ENCODE measurements around the gene CCDC85B.

The CCDC85B gene

DNA sequence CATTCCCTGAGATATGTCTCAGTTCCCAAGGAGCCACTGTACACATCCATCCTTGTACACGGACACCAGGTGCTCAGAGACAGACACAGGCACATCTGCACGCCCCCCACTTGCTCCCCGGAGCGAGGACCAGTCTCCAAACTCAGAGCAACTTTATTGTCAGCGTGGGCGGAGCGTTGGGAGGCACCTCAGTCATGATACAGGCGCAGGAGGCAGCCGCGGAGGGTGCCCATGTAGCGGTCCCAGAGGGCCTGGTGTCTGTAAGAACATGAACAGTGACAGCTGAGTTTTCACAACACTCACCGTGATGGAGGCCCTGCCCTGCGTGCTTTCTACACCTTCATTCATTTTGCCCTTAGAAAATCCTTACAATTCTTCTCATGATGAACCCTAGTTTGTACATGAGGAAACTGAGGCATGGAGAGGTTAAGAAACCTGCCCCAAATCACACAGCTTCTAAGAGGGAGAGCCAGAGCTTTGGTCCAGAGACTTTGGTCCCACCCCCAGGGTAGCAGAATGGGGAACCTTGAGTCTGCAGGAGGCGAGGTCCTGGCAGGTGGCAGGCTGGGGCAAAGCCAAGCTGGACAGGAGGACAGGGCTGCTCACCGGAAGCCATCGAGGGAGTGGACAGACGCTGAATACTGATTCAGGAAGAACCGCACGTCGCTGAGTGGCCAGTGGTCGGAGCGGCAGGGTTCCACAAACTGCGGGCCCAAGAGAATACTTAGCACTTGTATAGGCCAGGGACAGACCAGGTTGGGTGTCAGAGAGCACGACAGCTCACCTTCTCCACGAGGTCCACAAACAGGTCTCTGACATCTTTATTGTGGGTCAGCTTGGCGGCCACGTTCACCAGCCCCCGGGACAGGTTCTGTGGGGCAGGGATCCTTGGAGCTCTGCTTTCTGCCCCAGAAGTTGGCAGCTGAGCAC, 6.4 kb upstream of the CCDC85B start:
- ChIA-PET CTCF (interaction anchor here (0.7 to 19.3 kb wide), 58 partner anchors 8 to 271 kb away, joined by 3 to 535 read pairs (median 5); partner anchors contain the start of genes BANF1, CATSPER1, CCDC85B and CFL1), POLR2A (interaction anchor here (0.5 to 1.5 kb wide), 4 partner anchors 9 to 40 kb away, joined by 3 to 6 read pairs (median 5); no protein-coding TSS in a partner anchor)
- TF ChIP-seq, protein P1, sequence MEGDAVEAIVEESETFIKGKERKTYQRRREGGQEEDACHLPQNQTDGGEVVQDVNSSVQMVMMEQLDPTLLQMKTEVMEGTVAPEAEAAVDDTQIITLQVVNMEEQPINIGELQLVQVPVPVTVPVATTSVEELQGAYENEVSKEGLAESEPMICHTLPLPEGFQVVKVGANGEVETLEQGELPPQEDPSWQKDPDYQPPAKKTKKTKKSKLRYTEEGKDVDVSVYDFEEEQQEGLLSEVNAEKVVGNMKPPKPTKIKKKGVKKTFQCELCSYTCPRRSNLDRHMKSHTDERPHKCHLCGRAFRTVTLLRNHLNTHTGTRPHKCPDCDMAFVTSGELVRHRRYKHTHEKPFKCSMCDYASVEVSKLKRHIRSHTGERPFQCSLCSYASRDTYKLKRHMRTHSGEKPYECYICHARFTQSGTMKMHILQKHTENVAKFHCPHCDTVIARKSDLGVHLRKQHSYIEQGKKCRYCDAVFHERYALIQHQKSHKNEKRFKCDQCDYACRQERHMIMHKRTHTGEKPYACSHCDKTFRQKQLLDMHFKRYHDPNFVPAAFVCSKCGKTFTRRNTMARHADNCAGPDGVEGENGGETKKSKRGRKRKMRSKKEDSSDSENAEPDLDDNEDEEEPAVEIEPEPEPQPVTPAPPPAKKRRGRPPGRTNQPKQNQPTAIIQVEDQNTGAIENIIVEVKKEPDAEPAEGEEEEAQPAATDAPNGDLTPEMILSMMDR (IDR thresholded peaks at IDR 0.05; ENCODE audit: control extremely low read depth, extremely low read depth, low read depth, missing control alignments) = no peak
- DNase-seq (ENCODE audit: extremely low spot score) = no peak

DNA sequence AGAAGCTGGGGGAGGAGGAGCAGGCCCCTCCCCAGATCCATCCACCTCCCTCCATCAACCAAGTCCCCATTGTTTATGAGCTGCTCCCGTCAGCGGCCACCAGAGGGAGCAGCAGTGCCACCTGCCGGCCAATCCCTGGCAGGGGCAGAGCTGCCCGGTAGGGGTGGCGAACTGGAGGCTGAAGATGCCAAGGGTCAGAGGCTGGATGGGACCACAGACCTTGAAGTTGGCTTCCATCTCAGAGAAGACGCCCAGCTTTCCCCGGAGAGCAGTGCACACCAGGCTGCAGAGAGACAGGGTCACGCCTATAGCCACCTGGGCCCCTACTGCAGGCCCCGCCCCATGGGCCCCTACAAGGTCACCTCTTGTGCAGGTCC, 5.8 kb upstream of the CCDC85B start:
- DNase-seq (ENCODE audit: extremely low spot score) = peak; percentile 88
- TF ChIP-seq, protein P1 (IDR thresholded peaks at IDR 0.05; ENCODE audit: control extremely low read depth, extremely low read depth, low read depth, missing control alignments) = peak; percentile 100
- ChIA-PET POLR2A (interaction anchor here (0.6 to 1.5 kb wide), 4 partner anchors 9 to 116 kb away, joined by 3 to 5 read pairs (median 4); no protein-coding TSS in a partner anchor), CTCF (interaction anchor here (0.7 to 19.3 kb wide), 60 partner anchors 2 to 589 kb away, joined by 3 to 535 read pairs (median 5); partner anchors contain the start of genes BANF1, CATSPER1, CCDC85B and CFL1)

DNA sequence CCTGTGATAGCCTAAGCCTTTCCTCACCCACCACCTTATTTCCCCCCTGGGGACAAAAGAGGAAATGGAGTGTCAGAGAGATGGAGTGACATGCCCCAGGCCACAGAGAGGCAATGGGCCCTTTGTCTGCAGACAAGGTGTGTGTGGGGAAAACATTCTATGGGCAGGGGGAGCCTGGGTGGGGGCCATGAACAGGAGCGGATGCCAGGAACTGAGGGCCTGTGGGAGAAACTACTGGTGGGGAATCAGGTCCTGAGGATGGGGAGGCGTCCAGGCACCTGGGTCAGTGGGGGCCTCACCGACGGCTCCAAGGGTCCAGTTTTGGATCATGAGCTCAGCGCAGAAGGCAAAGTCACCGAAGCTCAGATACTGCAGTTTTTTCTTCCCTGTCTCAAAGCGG, 5.2 kb upstream of the CCDC85B start:
- TF ChIP-seq, protein P1 (IDR thresholded peaks at IDR 0.05; ENCODE audit: control extremely low read depth, extremely low read depth, low read depth, missing control alignments) = no peak
- POLR2A ChIA-PET = interaction anchor here (0.6 to 1.1 kb wide), 3 partner anchors 8 to 116 kb away, joined by 3 to 5 read pairs (median 3); no protein-coding TSS in a partner anchor
- no peak for DNase-seq (ENCODE audit: extremely low spot score)
- CTCF ChIA-PET = interaction anchor here (0.9 to 19.3 kb wide), 48 partner anchors 3 to 590 kb away, joined by 3 to 535 read pairs (median 6); partner anchors contain the start of genes BANF1, CATSPER1, CCDC85B and CFL1

DNA sequence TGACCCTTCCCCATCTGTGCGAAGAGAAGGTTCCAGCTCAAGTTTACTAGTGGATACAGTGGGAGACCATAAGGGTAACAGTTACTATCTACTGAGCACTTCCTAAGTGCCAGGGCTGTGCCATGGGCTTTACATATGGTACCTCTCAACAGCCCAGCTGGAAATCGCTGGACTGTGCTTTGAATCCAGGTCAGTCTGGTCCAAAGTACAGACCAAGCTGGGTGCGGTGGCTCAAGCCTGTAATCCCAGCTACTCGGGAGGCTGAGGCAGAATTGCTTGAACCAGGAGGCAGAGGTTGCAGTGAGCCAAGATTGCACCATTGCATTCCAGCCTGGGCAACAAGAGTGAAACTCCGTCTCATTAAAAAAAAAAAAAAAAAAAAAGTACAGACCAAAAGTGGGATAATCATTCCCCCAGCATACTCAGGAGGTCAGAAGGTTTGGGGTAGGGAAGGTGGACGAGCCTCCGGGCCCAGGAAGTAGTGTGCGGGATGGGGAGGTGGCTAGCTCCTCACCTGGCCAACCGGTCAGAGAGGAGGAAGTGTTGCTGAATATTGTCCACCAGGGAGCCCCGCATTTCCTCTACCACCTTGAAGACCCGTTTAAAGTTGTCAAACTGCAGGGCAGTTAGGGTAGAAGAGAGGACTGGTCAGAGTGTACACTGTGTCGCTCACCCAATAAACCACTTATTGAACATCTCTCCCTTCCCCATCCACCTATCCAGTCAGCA, 4.5 kb upstream of the CCDC85B start:
- ChIA-PET POLR2A (no interaction called here), CTCF (interaction anchor here (0.5 to 19.3 kb wide), 28 partner anchors 4 to 591 kb away, joined by 3 to 535 read pairs (median 13); partner anchors contain the start of genes CCDC85B, CFL1, CTSW and EFEMP2)
- no peak for DNase-seq (ENCODE audit: extremely low spot score)
- TF ChIP-seq, protein P1 (IDR thresholded peaks at IDR 0.05; ENCODE audit: control extremely low read depth, extremely low read depth, low read depth, missing control alignments) = no peak

DNA sequence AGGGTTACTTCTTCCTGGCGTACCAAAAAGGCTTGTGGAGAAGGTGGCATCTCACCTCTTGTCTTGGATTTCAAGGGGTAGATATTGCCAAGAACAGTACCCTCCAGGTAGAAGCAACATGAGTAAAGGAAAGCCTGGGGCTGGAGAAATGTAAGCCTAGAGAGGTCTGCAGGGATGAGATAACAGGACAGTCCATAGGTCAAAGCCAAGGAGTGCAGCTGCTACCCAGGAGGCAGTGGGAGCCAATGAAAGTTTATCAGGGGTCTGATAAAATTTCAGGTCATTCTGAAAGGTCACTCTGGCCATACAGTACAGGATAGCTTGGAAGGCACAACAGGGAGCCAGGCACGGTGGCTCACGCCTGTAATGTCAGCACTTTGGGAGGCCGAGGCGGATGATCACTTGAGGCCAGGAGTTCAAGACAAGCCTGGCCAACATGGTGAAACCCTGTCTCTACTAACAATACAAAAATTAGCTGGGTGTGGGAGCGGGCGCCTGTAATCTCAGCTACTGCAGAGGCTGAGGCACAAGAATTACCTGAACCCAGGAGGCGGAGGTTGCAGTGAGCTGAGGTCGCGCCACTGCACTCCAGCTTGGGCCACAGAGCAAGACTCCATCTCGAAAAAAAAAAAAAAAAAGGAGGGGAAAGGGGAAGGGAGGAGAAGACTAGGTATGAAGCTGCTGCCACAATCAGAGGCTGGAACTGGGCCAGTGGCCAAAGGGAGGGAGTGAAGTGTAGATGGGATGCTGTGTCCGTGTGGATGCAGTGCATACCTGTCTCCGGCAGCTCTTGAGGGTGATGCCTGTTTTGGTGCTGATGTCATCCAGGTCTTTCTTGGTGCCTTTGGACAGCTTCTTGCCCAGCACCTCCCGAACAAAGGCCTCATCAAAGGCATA, 3.4 kb upstream of the CCDC85B start:
- TF ChIP-seq, protein P1 (IDR thresholded peaks at IDR 0.05; ENCODE audit: control extremely low read depth, extremely low read depth, low read depth, missing control alignments) = no peak

More for the DNA sequence above, 3.4 kb upstream of the CCDC85B start:
- CTCF ChIA-PET = interaction anchor here (0.8 to 19.3 kb wide), 18 partner anchors 5 to 158 kb away, joined by 3 to 535 read pairs (median 13); partner anchors contain the start of genes CCDC85B, CFL1, CTSW and EFEMP2
- POLR2A ChIA-PET = interaction anchor here (1.7 kb wide), 1 partner anchor 35 kb away, joined by 12 read pairs; no protein-coding TSS in a partner anchor
- DNase-seq (ENCODE audit: extremely low spot score) = no peak
